Measurements from ENCODE around the gene HOXD13.

The HOXD13 gene

GRCh38 chr2:176100547-176101140 is 8.1 kb downstream of the HOXD13 start:
- DNase-seq (ENCODE audit: low spot score) (no peak), ATAC-seq (ENCODE audit: low read depth) (no peak)
- Histone ChIP-seq H3K27me3 (ENCODE audit: insufficient read depth, poor library complexity, severe bottlenecking) (peaks cover 28% of the 10 kb centered on the region), H3K27ac (ENCODE audit: poor library complexity, severe bottlenecking) (no peak overlapping the region), H3K4me3 (ENCODE audit: severe bottlenecking) (no peak overlapping the region), H3K36me3 (ENCODE audit: low read depth) (no peaks in the 10 kb centered on the region), H3K9me3 (ENCODE audit: severe bottlenecking) (no peaks in the 10 kb centered on the region), H3K4me1 (ENCODE audit: insufficient read depth, poor library complexity, severe bottlenecking) (no peaks in the 10 kb centered on the region)
- no peak for TF ChIP-seq CTCF (IDR thresholded peaks at IDR 0.05; ENCODE audit: poor library complexity, severe bottlenecking)

- Histone ChIP-seq H3K9me3 (ENCODE audit: severe bottlenecking) (no peaks in the 10 kb centered on the region), H3K36me3 (ENCODE audit: low read depth) (no peaks in the 10 kb centered on the region), H3K4me3 (ENCODE audit: severe bottlenecking) (no peak overlapping the region), H3K4me1 (ENCODE audit: insufficient read depth, poor library complexity, severe bottlenecking) (no peaks in the 10 kb centered on the region), H3K27me3 (ENCODE audit: insufficient read depth, poor library complexity, severe bottlenecking) (peaks cover 21% of the 10 kb centered on the region), H3K27ac (ENCODE audit: poor library complexity, severe bottlenecking) (no peak overlapping the region)
- no peak for TF ChIP-seq CTCF (IDR thresholded peaks at IDR 0.05; ENCODE audit: poor library complexity, severe bottlenecking)
- ATAC-seq (ENCODE audit: low read depth): no peak
- DNase-seq (ENCODE audit: low spot score): no peak
Observed at GRCh38 chr2:176101216-176101830, 8.8 kb downstream of the HOXD13 start.

GRCh38 chr2:176101842-176102241 is 9.3 kb downstream of the HOXD13 start:
- Histone ChIP-seq H3K27me3 (ENCODE audit: insufficient read depth, poor library complexity, severe bottlenecking) (peaks cover 16% of the 10 kb centered on the region), H3K4me1 (ENCODE audit: insufficient read depth, poor library complexity, severe bottlenecking) (no peaks in the 10 kb centered on the region), H3K4me3 (ENCODE audit: severe bottlenecking) (no peak overlapping the region), H3K27ac (ENCODE audit: poor library complexity, severe bottlenecking) (no peak overlapping the region), H3K9me3 (ENCODE audit: severe bottlenecking) (no peaks in the 10 kb centered on the region), H3K36me3 (ENCODE audit: low read depth) (no peaks in the 10 kb centered on the region)
- ATAC-seq (ENCODE audit: low read depth) (no peak), DNase-seq (ENCODE audit: low spot score) (no peak)
- TF ChIP-seq CTCF (IDR thresholded peaks at IDR 0.05; ENCODE audit: poor library complexity, severe bottlenecking): no peak

GRCh38 chr2:176102309-176102866 is 9.9 kb downstream of the HOXD13 start:
- no peak for DNase-seq (ENCODE audit: low spot score)
- H3K4me1 ChIP-seq (ENCODE audit: insufficient read depth, poor library complexity, severe bottlenecking): no peaks in the 10 kb centered on the region
- peaks cover 11% of the 10 kb centered on the region for H3K27me3 ChIP-seq (ENCODE audit: insufficient read depth, poor library complexity, severe bottlenecking)
- TF ChIP-seq CTCF (IDR thresholded peaks at IDR 0.05; ENCODE audit: poor library complexity, severe bottlenecking): no peak
- H3K36me3 ChIP-seq (ENCODE audit: low read depth): no peaks in the 10 kb centered on the region
- no peaks in the 10 kb centered on the region for H3K9me3 ChIP-seq (ENCODE audit: severe bottlenecking)
- no peak for ATAC-seq (ENCODE audit: low read depth)
- no peak overlapping the region for H3K27ac ChIP-seq (ENCODE audit: poor library complexity, severe bottlenecking)
- no peak overlapping the region for H3K4me3 ChIP-seq (ENCODE audit: severe bottlenecking)

- Histone ChIP-seq H3K9me3 (ENCODE audit: severe bottlenecking) (no peaks in the 10 kb centered on the region), H3K4me1 (ENCODE audit: insufficient read depth, poor library complexity, severe bottlenecking) (no peaks in the 10 kb centered on the region), H3K4me3 (ENCODE audit: severe bottlenecking) (no peak overlapping the region), H3K36me3 (ENCODE audit: low read depth) (no peaks in the 10 kb centered on the region), H3K27ac (ENCODE audit: poor library complexity, severe bottlenecking) (peak overlapping the region; percentile 95), H3K27me3 (ENCODE audit: insufficient read depth, poor library complexity, severe bottlenecking) (peaks cover 4% of the 10 kb centered on the region)
- DNase-seq (ENCODE audit: low spot score): no peak
- ATAC-seq (ENCODE audit: low read depth): no peak
- no peak for TF ChIP-seq CTCF (IDR thresholded peaks at IDR 0.05; ENCODE audit: poor library complexity, severe bottlenecking)
Observed at GRCh38 chr2:176103194-176103593, 10.7 kb downstream of the HOXD13 start.

All from RWPE2 (cell line).